ENCODE results near the gene DACH2.

GRCh38 chrX:86460760-86461159 is 312.5 kb downstream of the DACH2 start:
- TF ChIP-seq CTCF (IDR thresholded peaks at IDR 0.05) = no peak
- TF ChIP-seq POLR2A (IDR thresholded peaks at IDR 0.05) = no peak
- no peak for TF ChIP-seq POLR2AphosphoS5 (IDR thresholded peaks at IDR 0.05)
- no peak for TF ChIP-seq EP300 (IDR thresholded peaks at IDR 0.05)

Measured in upper lobe of left lung (tissue), 4 donors.